Suprapubic skin (tissue), 4 donors: ENCODE data around the gene CCNJL. TPM values are rescaled to one million over a fixed set of nuclear protein-coding genes. Genes with fewer than 3 reads are reported as not detected.
A peak's percentile ranks its signal among the peaks of the same experiment; 100 is the strongest.

ENCODE experiments used
- DNase-seq, 2 donors: peaks; one replicate each; pipeline ENCODE4 v3.0.0-alpha.2; 2019; ENCODE audit warnings: low spot score in 2 of 2
- H3K27ac ChIP-seq: fragments of 200-600 bp; sonication (generic); one replicate; pipeline ENCODE4 v1.5.1; 2019
- H3K27me3 ChIP-seq: fragments of 200-600 bp; sonication (generic); one replicate; pipeline ENCODE4 v1.5.1; 2019
- H3K36me3 ChIP-seq: fragments of 200-600 bp; sonication (generic); one replicate; pipeline ENCODE4 v1.5.1; 2019
- H3K4me1 ChIP-seq: fragments of 200-600 bp; sonication (generic); one replicate; pipeline ENCODE4 v1.5.1; 2019
- H3K4me3 ChIP-seq: fragments of 200-600 bp; sonication (generic); one replicate; pipeline ENCODE4 v1.5.1; 2019; ENCODE audit warnings: mild to moderate bottlenecking
- H3K9me3 ChIP-seq: fragments of 200-600 bp; sonication (generic); one replicate; pipeline ENCODE4 v1.5.1; 2019
- CTCF ChIP-seq, 2 donors: fragments of 200-600 bp in 1 of 2; fragments of 450-650 bp in 1 of 2; sonication (generic) in 1 of 2; IDR thresholded peaks; one replicate each; pipeline ENCODE4 v1.5.1; 2016 to 2019; ENCODE audit warnings: antibody characterized with exemption in 2 of 2, mild to moderate bottlenecking in 1 of 2, moderate library complexity in 1 of 2
- EP300 ChIP-seq: sonication (generic); formaldehyde crosslinking; IDR thresholded peaks from one replicate; pipeline ENCODE4 v1.6.1; 2017; ENCODE audit warnings: antibody characterized with exemption
- POLR2A ChIP-seq, 2 donors: fragments of 450-650 bp; IDR thresholded peaks; one replicate each; pipeline ENCODE4 v1.6.1; 2017; ENCODE audit warnings: antibody characterized with exemption in 2 of 2, mild to moderate bottlenecking in 2 of 2, moderate library complexity in 2 of 2
- POLR2AphosphoS5 ChIP-seq, 3 donors: sonication (generic); formaldehyde crosslinking; IDR thresholded peaks; one replicate each; pipeline ENCODE4 v1.6.1; 2017; ENCODE audit warnings: antibody characterized with exemption in 3 of 3
- WGBS: methylation state at CpG from one replicate; pipeline ENCODE4 v1.1.5; 2018; 5-methylcytosine and 5-hydroxymethylcytosine counted together
- total RNA-seq, 4 donors: library from RNA; depleted of rRNA; stranded (reverse); fragments of >200 nt; gene quantifications; one replicate each; pipeline ENCODE4 v1.1.0, GENCODE V29; 2016

The CCNJL gene
- total RNA-seq, 4 donors from 2014 or later, result 0.34 to 1.2 (median 1.2) TPM; not detected in 1

GRCh38 chr5:160298189-160298588 is 14.2 kb downstream of the CCNJL start:
- no peak overlapping the region for H3K4me3 ChIP-seq
- H3K27me3 ChIP-seq, result no peaks in the 10 kb centered on the region
- H3K27ac ChIP-seq, result no peak overlapping the region
- no peaks in the 10 kb centered on the region for H3K36me3 ChIP-seq
- 97% methylated on average over 7 of the region's 10 CpGs for WGBS
- TF ChIP-seq CTCF (IDR thresholded peaks at IDR 0.05) (no peak), POLR2A (IDR thresholded peaks at IDR 0.05) (no peak), EP300 (no peak), POLR2AphosphoS5 (IDR thresholded peaks at IDR 0.05) (no peak)
- no peaks in the 10 kb centered on the region for H3K9me3 ChIP-seq
- no peaks in the 10 kb centered on the region for H3K4me1 ChIP-seq
- DNase-seq, result peak in 1 of 2 donors; percentile 24

GRCh38 chr5:160297776-160298175 is 14.6 kb downstream of the CCNJL start:
- Histone ChIP-seq H3K4me1 (no peaks in the 10 kb centered on the region), H3K4me3 (no peak overlapping the region), H3K27ac (no peak overlapping the region), H3K9me3 (no peaks in the 10 kb centered on the region), H3K36me3 (no peaks in the 10 kb centered on the region), H3K27me3 (no peaks in the 10 kb centered on the region)
- WGBS, result 88% methylated on average over 3 of the region's 5 CpGs
- DNase-seq, result peak in 1 of 2 donors; percentile 13
- no peak for TF ChIP-seq POLR2AphosphoS5 (IDR thresholded peaks at IDR 0.05)
- TF ChIP-seq POLR2A (IDR thresholded peaks at IDR 0.05), result no peak
- no peak for TF ChIP-seq EP300
- no peak for TF ChIP-seq CTCF (IDR thresholded peaks at IDR 0.05)

DNA sequence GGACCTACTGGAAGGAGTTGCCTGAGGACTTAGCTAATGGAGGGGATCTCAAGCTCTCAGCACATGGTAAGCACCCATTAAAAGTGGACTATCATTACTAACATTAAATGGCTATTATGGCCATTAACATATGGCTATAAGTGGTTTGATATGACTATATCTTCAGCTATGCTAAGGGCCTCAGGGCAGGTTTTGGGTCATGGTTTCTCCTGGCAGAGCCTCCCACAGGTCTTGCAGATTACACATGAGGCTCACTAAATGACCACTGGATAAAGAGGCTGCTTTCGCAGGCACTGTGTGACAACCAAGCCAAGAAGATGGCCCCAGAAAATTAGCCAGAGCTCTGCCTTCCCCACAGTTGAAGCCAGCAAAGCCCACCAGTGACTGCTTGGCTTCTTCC is 15.4 kb downstream of the CCNJL start:
- 100% methylated on average over 1 of the region's 1 CpG for WGBS
- H3K4me3 ChIP-seq, result no peak overlapping the region
- H3K27ac ChIP-seq, result no peak overlapping the region
- peak in 1 of 2 donors; percentile 4 for DNase-seq
- no peaks in the 10 kb centered on the region for H3K9me3 ChIP-seq
- no peaks in the 10 kb centered on the region for H3K27me3 ChIP-seq
- TF ChIP-seq CTCF (IDR thresholded peaks at IDR 0.05), result no peak
- no peak for TF ChIP-seq EP300
- no peak for TF ChIP-seq POLR2AphosphoS5 (IDR thresholded peaks at IDR 0.05)
- no peak for TF ChIP-seq POLR2A (IDR thresholded peaks at IDR 0.05)
- H3K36me3 ChIP-seq, result no peaks in the 10 kb centered on the region
- no peaks in the 10 kb centered on the region for H3K4me1 ChIP-seq

GRCh38 chr5:160296496-160296895 is 15.9 kb downstream of the CCNJL start:
- Histone ChIP-seq H3K9me3 (no peaks in the 10 kb centered on the region), H3K36me3 (no peaks in the 10 kb centered on the region), H3K27me3 (no peaks in the 10 kb centered on the region), H3K4me3 (no peak overlapping the region), H3K4me1 (no peaks in the 10 kb centered on the region), H3K27ac (no peak overlapping the region)
- WGBS, result 94% methylated on average over 4 of the region's 4 CpGs
- no peak for TF ChIP-seq CTCF (IDR thresholded peaks at IDR 0.05)
- no peak for TF ChIP-seq POLR2AphosphoS5 (IDR thresholded peaks at IDR 0.05)
- TF ChIP-seq POLR2A (IDR thresholded peaks at IDR 0.05), result no peak
- no peak for TF ChIP-seq EP300
- DNase-seq, result peak in 1 of 2 donors; percentile 54

GRCh38 chr5:160293901-160294561 is 18.3 kb downstream of the CCNJL start:
- DNase-seq, result peak in 1 of 2 donors; percentile 64
- Histone ChIP-seq H3K27me3 (no peaks in the 10 kb centered on the region), H3K9me3 (no peaks in the 10 kb centered on the region), H3K36me3 (no peaks in the 10 kb centered on the region), H3K4me3 (no peak overlapping the region), H3K4me1 (peaks cover 9% of the 10 kb centered on the region), H3K27ac (no peak overlapping the region)
- TF ChIP-seq POLR2AphosphoS5 (IDR thresholded peaks at IDR 0.05) (no peak), CTCF (IDR thresholded peaks at IDR 0.05) (no peak), POLR2A (IDR thresholded peaks at IDR 0.05) (no peak), EP300 (no peak)
- WGBS, result 78% methylated on average over 13 of the region's 13 CpGs
